Measurements from ENCODE around the gene MEF2A.

The MEF2A gene

GRCh38 chr15:99546441-99547100 is 19.2 kb upstream of the MEF2A start:
- no peak overlapping the region for H3K9ac ChIP-seq (ENCODE audit: low read length)
- no peaks in the 10 kb centered on the region for H3K4me1 ChIP-seq (ENCODE audit: insufficient read depth, low read length)
- H3K27ac ChIP-seq (ENCODE audit: low read depth, low read length): no peak overlapping the region
- H3K9me3 ChIP-seq (ENCODE audit: low read length): no peaks in the 10 kb centered on the region
- no peaks in the 10 kb centered on the region for H3K36me3 ChIP-seq (ENCODE audit: insufficient read depth, low read length)
- H3K4me3 ChIP-seq (ENCODE audit: low read depth in 1 of 2, low read length in 2 of 2): no peak overlapping the region
- no peaks in the 10 kb centered on the region for H3K27me3 ChIP-seq (ENCODE audit: control insufficient read depth in 1 of 2, insufficient read depth in 2 of 2, low read length in 2 of 2)

GRCh38 chr15:99547517-99547916 is 18.3 kb upstream of the MEF2A start:
- Histone ChIP-seq H3K27me3 (ENCODE audit: control insufficient read depth in 1 of 2, insufficient read depth in 2 of 2, low read length in 2 of 2) (no peaks in the 10 kb centered on the region), H3K9me3 (ENCODE audit: low read length) (no peaks in the 10 kb centered on the region), H3K36me3 (ENCODE audit: insufficient read depth, low read length) (no peaks in the 10 kb centered on the region), H3K4me3 (ENCODE audit: low read depth in 1 of 2, low read length in 2 of 2) (no peak overlapping the region), H3K4me1 (ENCODE audit: insufficient read depth, low read length) (no peaks in the 10 kb centered on the region), H3K27ac (ENCODE audit: low read depth, low read length) (no peak overlapping the region), H3K9ac (ENCODE audit: low read length) (no peak overlapping the region)

GRCh38 chr15:99550077-99550476 is 15.7 kb upstream of the MEF2A start:
- Histone ChIP-seq H3K27ac (ENCODE audit: low read depth, low read length) (no peak overlapping the region), H3K27me3 (ENCODE audit: control insufficient read depth in 1 of 2, insufficient read depth in 2 of 2, low read length in 2 of 2) (no peaks in the 10 kb centered on the region), H3K9me3 (ENCODE audit: low read length) (no peaks in the 10 kb centered on the region), H3K9ac (ENCODE audit: low read length) (no peak overlapping the region), H3K4me1 (ENCODE audit: insufficient read depth, low read length) (no peaks in the 10 kb centered on the region), H3K4me3 (ENCODE audit: low read depth in 1 of 2, low read length in 2 of 2) (no peak overlapping the region), H3K36me3 (ENCODE audit: insufficient read depth, low read length) (no peaks in the 10 kb centered on the region)

GRCh38 chr15:99552111-99552510 is 13.7 kb upstream of the MEF2A start:
- no peaks in the 10 kb centered on the region for H3K36me3 ChIP-seq (ENCODE audit: insufficient read depth, low read length)
- H3K27me3 ChIP-seq (ENCODE audit: control insufficient read depth in 1 of 2, insufficient read depth in 2 of 2, low read length in 2 of 2): no peaks in the 10 kb centered on the region
- no peak overlapping the region for H3K27ac ChIP-seq (ENCODE audit: low read depth, low read length)
- no peak overlapping the region for H3K9ac ChIP-seq (ENCODE audit: low read length)
- H3K9me3 ChIP-seq (ENCODE audit: low read length): no peaks in the 10 kb centered on the region
- no peak overlapping the region for H3K4me3 ChIP-seq (ENCODE audit: low read depth in 1 of 2, low read length in 2 of 2)
- no peaks in the 10 kb centered on the region for H3K4me1 ChIP-seq (ENCODE audit: insufficient read depth, low read length)

- Histone ChIP-seq H3K36me3 (ENCODE audit: insufficient read depth, low read length) (no peaks in the 10 kb centered on the region), H3K4me3 (ENCODE audit: low read depth in 1 of 2, low read length in 2 of 2) (no peak overlapping the region), H3K27ac (ENCODE audit: low read depth, low read length) (no peak overlapping the region), H3K9me3 (ENCODE audit: low read length) (no peaks in the 10 kb centered on the region), H3K4me1 (ENCODE audit: insufficient read depth, low read length) (no peaks in the 10 kb centered on the region), H3K27me3 (ENCODE audit: control insufficient read depth in 1 of 2, insufficient read depth in 2 of 2, low read length in 2 of 2) (no peaks in the 10 kb centered on the region), H3K9ac (ENCODE audit: low read length) (no peak overlapping the region)
Measured at GRCh38 chr15:99554880-99555488, 10.8 kb upstream of the MEF2A start.

GRCh38 chr15:99556011-99556410 is 9.8 kb upstream of the MEF2A start:
- H3K36me3 ChIP-seq (ENCODE audit: insufficient read depth, low read length): no peaks in the 10 kb centered on the region
- no peak overlapping the region for H3K4me3 ChIP-seq (ENCODE audit: low read depth in 1 of 2, low read length in 2 of 2)
- no peaks in the 10 kb centered on the region for H3K9me3 ChIP-seq (ENCODE audit: low read length)
- no peak overlapping the region for H3K9ac ChIP-seq (ENCODE audit: low read length)
- H3K27ac ChIP-seq (ENCODE audit: low read depth, low read length): no peak overlapping the region
- H3K4me1 ChIP-seq (ENCODE audit: insufficient read depth, low read length): no peaks in the 10 kb centered on the region
- no peaks in the 10 kb centered on the region for H3K27me3 ChIP-seq (ENCODE audit: control insufficient read depth in 1 of 2, insufficient read depth in 2 of 2, low read length in 2 of 2)

- no peak overlapping the region for H3K4me3 ChIP-seq (ENCODE audit: low read depth in 1 of 2, low read length in 2 of 2)
- H3K36me3 ChIP-seq (ENCODE audit: insufficient read depth, low read length): no peaks in the 10 kb centered on the region
- H3K27ac ChIP-seq (ENCODE audit: low read depth, low read length): no peak overlapping the region
- no peaks in the 10 kb centered on the region for H3K27me3 ChIP-seq (ENCODE audit: control insufficient read depth in 1 of 2, insufficient read depth in 2 of 2, low read length in 2 of 2)
- H3K4me1 ChIP-seq (ENCODE audit: insufficient read depth, low read length): no peaks in the 10 kb centered on the region
- H3K9me3 ChIP-seq (ENCODE audit: low read length): no peaks in the 10 kb centered on the region
- no peak overlapping the region for H3K9ac ChIP-seq (ENCODE audit: low read length)
Measured at GRCh38 chr15:99556578-99556977, 9.2 kb upstream of the MEF2A start.

GRCh38 chr15:99558084-99558483 is 7.7 kb upstream of the MEF2A start:
- H3K4me1 ChIP-seq (ENCODE audit: insufficient read depth, low read length): no peaks in the 10 kb centered on the region
- H3K9me3 ChIP-seq (ENCODE audit: low read length): no peaks in the 10 kb centered on the region
- H3K27me3 ChIP-seq (ENCODE audit: control insufficient read depth in 1 of 2, insufficient read depth in 2 of 2, low read length in 2 of 2): no peaks in the 10 kb centered on the region
- no peaks in the 10 kb centered on the region for H3K36me3 ChIP-seq (ENCODE audit: insufficient read depth, low read length)
- H3K9ac ChIP-seq (ENCODE audit: low read length): no peak overlapping the region
- no peak overlapping the region for H3K4me3 ChIP-seq (ENCODE audit: low read depth in 1 of 2, low read length in 2 of 2)
- no peak overlapping the region for H3K27ac ChIP-seq (ENCODE audit: low read depth, low read length)

GRCh38 chr15:99558571-99558970 is 7.2 kb upstream of the MEF2A start:
- Histone ChIP-seq H3K9ac (ENCODE audit: low read length) (no peak overlapping the region), H3K36me3 (ENCODE audit: insufficient read depth, low read length) (no peaks in the 10 kb centered on the region), H3K4me3 (ENCODE audit: low read depth in 1 of 2, low read length in 2 of 2) (no peak overlapping the region), H3K9me3 (ENCODE audit: low read length) (no peaks in the 10 kb centered on the region), H3K27ac (ENCODE audit: low read depth, low read length) (no peak overlapping the region), H3K4me1 (ENCODE audit: insufficient read depth, low read length) (peaks cover 4% of the 10 kb centered on the region), H3K27me3 (ENCODE audit: control insufficient read depth in 1 of 2, insufficient read depth in 2 of 2, low read length in 2 of 2) (no peaks in the 10 kb centered on the region)

- H3K9ac ChIP-seq (ENCODE audit: low read length): no peak overlapping the region
- H3K4me3 ChIP-seq (ENCODE audit: low read depth in 1 of 2, low read length in 2 of 2): no peak overlapping the region
- H3K4me1 ChIP-seq (ENCODE audit: insufficient read depth, low read length): peaks cover 18% of the 10 kb centered on the region
- H3K9me3 ChIP-seq (ENCODE audit: low read length): no peaks in the 10 kb centered on the region
- no peak overlapping the region for H3K27ac ChIP-seq (ENCODE audit: low read depth, low read length)
- H3K36me3 ChIP-seq (ENCODE audit: insufficient read depth, low read length): no peaks in the 10 kb centered on the region
- H3K27me3 ChIP-seq (ENCODE audit: control insufficient read depth in 1 of 2, insufficient read depth in 2 of 2, low read length in 2 of 2): no peaks in the 10 kb centered on the region
Measured at GRCh38 chr15:99561476-99562230, 4.1 kb upstream of the MEF2A start.

GRCh38 chr15:99562238-99562637 is 3.5 kb upstream of the MEF2A start:
- no peak overlapping the region for H3K27ac ChIP-seq (ENCODE audit: low read depth, low read length)
- H3K36me3 ChIP-seq (ENCODE audit: insufficient read depth, low read length): no peaks in the 10 kb centered on the region
- H3K4me1 ChIP-seq (ENCODE audit: insufficient read depth, low read length): peaks cover 18% of the 10 kb centered on the region
- H3K4me3 ChIP-seq (ENCODE audit: low read depth in 1 of 2, low read length in 2 of 2): no peak overlapping the region
- H3K27me3 ChIP-seq (ENCODE audit: control insufficient read depth in 1 of 2, insufficient read depth in 2 of 2, low read length in 2 of 2): no peaks in the 10 kb centered on the region
- no peak overlapping the region for H3K9ac ChIP-seq (ENCODE audit: low read length)
- H3K9me3 ChIP-seq (ENCODE audit: low read length): no peaks in the 10 kb centered on the region
